ENCODE data around the gene ERICH6B.

Gene ERICH6B

DNA sequence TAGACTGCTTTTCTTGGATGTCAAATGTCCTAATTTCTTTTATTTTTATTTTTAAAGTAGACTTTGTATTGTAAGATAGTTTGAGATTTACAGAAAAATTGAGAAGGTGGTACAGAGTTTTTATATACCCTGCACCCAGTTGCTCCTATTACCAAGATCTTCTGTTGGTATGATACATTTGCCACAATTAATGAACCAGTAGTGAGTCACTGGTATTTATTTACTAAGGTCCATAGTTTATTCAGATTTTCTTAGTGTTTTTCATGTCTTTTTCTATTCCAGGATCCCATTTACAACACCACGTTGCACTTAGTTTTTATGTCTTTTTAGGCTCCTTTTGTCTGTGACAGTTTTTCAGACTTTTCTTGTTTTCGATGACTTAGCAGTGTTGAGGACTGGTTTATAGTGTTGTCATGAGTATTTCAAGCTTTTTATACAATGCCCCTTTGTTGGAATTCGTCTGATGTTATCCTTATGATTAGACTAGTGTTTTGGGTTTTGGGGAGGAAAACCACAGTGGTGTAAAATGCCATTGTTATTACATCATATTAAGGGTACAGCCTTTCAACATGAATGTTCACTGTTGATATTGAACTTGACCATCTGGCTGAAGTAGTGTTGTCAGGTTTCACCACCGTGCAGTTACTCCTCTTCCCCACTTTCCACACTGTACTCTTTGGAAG lies 114.9 kb downstream of the ERICH6B start:
- DNase-seq (ENCODE audit: low spot score) = no peak

DNA sequence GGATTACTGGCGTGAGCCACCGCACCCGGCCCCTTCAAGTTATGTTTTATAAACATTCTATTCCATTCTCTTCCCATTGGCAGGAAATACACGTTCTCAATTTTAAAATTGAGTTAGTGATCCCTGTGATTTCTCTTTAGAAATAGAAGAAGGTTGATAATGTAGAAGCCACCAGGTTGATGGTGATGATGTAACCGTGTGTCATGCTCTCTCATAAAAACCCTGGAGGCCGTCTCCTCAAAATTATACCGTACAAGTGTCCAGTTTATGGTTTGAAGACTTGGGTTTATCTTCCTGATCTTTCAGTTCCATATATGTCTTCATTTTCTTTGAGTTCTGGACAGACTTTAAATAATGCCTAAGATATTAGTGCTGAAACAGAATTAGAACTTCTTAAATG lies 118.6 kb downstream of the ERICH6B start:
- no peak for DNase-seq (ENCODE audit: low spot score)

DNA sequence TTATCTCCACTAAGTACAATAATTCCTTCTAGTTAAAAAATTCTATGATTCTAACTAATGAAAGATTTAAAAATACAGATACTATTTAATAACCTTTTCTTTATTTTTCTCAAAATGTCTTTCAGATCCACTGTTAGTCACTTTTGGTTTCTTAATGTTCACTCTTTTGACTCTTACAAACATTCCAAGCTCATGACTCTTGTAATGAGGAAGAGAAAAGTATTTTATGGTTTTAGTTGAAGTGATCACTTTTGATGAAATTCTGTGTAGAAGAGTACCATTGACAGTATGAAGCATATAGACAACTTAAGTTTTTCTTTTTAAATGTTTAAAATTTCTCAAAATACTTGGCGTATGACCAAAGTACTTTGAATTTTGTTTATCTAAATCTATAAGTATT lies 123.0 kb downstream of the ERICH6B start:
- no peak for DNase-seq (ENCODE audit: low spot score)
